NCI-H187 (cell line): ENCODE measurements around the gene TPPP.

Experiments used
- DNase-seq, 2 experiments: peaks; one replicate each; lab custom pipeline; 2025; lab: John Stamatoyannopoulos, UW

Gene TPPP

GRCh38 chr5:677131-678101 lies 15.7 kb downstream of the TPPP start:
- no peak for DNase-seq

GRCh38 chr5:676699-677076 lies 16.5 kb downstream of the TPPP start:
- no peak for DNase-seq

- DNase-seq = no peak
These were observed 17.1 kb downstream of the TPPP start for GRCh38 chr5:675871-676698.

GRCh38 chr5:675111-675870 lies 17.9 kb downstream of the TPPP start:
- no peak for DNase-seq

- DNase-seq = no peak
These were observed 18.5 kb downstream of the TPPP start for GRCh38 chr5:674630-675011.

- no peak for DNase-seq
These were observed 19.1 kb downstream of the TPPP start for GRCh38 chr5:673831-674629.

- no peak for DNase-seq
These were observed 19.9 kb downstream of the TPPP start for GRCh38 chr5:673161-673830.

GRCh38 chr5:672329-673160 lies 20.6 kb downstream of the TPPP start:
- DNase-seq = peak; percentile 25 to 31

GRCh38 chr5:671459-672328 lies 21.5 kb downstream of the TPPP start:
- DNase-seq = peak in 1 of 2 experiments; percentile 23

GRCh38 chr5:670396-671270 lies 22.5 kb downstream of the TPPP start:
- DNase-seq = no peak

- no peak for DNase-seq
These were observed 23.2 kb downstream of the TPPP start for GRCh38 chr5:669842-670395.

GRCh38 chr5:669111-669841 lies 23.9 kb downstream of the TPPP start:
- DNase-seq = no peak

GRCh38 chr5:668283-668995 lies 24.7 kb downstream of the TPPP start:
- DNase-seq = no peak

GRCh38 chr5:666816-667498 lies 26.2 kb downstream of the TPPP start:
- no peak for DNase-seq

GRCh38 chr5:665956-666711 lies 27.0 kb downstream of the TPPP start:
- DNase-seq = no peak
